GM10248 (cell line): Measurements from ENCODE around the gene SBNO2.
A peak's percentile ranks its signal among the peaks of the same experiment; 100 is the strongest.

Experiments used
- CTCF ChIA-PET: fragments of 300-600 bp; sonication (Branson Sonifier 250); formaldehyde crosslinking; extraction: SDS; loops from one replicate; lab custom pipeline; 2021; ENCODE audit warnings: antibody characterized with exemption; lab: Yijun Ruan, JAX
- POLR2A ChIA-PET: fragments of 350-650 bp; sonication (Branson Sonifier 250); formaldehyde crosslinking; extraction: SDS; loops from one replicate; lab custom pipeline; 2020; ENCODE audit warnings: antibody characterized with exemption; lab: Yijun Ruan, JAX
- DNase-seq: peaks from one replicate; pipeline ENCODE4 v3.0.0; 2012; ENCODE audit errors: extremely low spot score
- CTCF ChIP-seq: IDR thresholded peaks from 2 replicates; pipeline ENCODE4 v1.5.1; 2012; ENCODE audit warnings: mild to moderate bottlenecking, low read depth; ENCODE audit errors: extremely low read depth, missing control alignments, control extremely low read depth

Gene SBNO2

DNA sequence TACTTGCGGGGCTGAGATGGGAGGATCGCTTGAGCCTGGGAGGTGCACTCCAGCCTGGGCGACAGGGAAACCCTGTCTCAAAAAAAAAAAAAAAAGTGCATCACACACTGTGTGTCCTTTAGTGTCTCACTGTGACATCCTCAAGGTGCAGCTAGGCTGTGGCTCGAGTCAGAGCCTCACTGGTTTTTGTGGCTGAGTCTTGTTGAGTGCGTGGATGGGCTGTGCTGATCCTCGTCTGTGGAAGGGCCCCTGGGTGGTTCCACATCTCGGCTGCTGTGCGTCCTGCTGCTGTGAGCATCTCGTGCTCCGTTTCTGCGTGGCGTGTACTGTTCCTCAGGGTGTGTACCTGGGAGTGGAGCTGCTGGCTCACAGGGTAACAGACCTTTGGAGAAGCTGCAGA is 42.7 kb upstream of the SBNO2 start:
- no peak for TF ChIP-seq CTCF
- ChIA-PET POLR2A (interaction anchor here (0.7 to 0.9 kb wide), 2 partner anchors 52 to 53 kb away, joined by 3 to 4 read pairs; partner anchors contain the start of gene CIRBP), CTCF (interaction anchor here (1.4 to 3.0 kb wide), 4 partner anchors 9 to 609 kb away, joined by 4 to 16 read pairs (median 4); no protein-coding TSS in a partner anchor)
- no peak for DNase-seq

DNA sequence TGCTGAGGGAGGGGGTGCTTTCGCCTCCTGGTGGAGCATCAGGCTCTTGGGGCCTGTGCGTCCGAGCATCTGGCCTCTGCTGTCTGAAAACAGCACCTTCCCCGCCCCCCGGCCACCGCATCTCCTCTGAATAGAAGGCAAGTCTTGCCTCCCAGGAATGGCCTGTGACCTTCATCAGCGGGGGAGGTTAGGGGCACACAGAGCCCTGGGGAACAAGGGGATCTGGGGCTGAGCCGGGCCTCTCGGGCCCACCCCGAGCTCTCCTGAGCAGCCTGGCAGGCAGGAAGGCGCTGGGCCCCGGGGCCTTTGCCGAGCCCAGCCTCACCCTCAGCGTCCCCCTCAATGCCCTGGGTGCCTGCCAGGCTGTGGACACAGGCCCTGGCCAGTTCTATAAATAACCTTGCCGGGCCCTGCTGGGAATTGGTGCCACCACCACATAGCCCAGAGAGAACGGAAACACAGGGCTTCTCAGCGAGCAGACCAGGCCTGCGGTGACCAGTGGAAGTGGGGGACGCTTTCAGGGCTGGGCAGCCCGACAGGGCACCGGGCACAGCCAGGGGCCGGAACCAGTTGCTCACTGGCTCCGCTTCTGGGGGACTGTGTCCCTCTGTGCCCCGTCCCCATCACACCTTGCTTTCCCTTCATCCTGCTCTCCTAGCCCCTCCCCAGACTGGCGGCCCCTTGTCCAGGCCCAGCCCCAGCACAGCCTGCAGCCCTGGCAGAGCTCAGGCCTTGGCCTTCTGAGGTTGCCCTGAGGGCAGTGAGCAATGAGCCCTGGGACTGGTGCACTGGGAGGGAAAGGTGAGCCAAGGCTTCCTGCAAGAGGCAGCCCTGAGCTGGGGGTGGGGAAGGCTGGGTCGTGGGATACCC is 41.0 kb upstream of the SBNO2 start:
- ChIA-PET POLR2A (interaction anchor here (0.6 kb wide), 1 partner anchor 21 kb away, joined by 3 read pairs; no protein-coding TSS in a partner anchor), CTCF (interaction anchor here (0.8 to 2.1 kb wide), 5 partner anchors 25 to 102 kb away, joined by 3 to 9 read pairs (median 3); partner anchors contain the start of gene ATP5F1D)
- no peak for TF ChIP-seq CTCF
- DNase-seq = no peak

- CTCF ChIA-PET = interaction anchor here (0.7 to 2.1 kb wide), 8 partner anchors 8 to 292 kb away, joined by 3 to 9 read pairs (median 3); partner anchors contain the start of gene ATP5F1D
- no peak for DNase-seq
- POLR2A ChIA-PET = interaction anchor here (0.5 to 1.0 kb wide), 2 partner anchors 55 to 268 kb away, joined by 4 read pairs; partner anchors contain the start of gene CIRBP
- TF ChIP-seq CTCF = no peak
Measured at GRCh38 chr19:1214299-1214861, 40.3 kb upstream of the SBNO2 start.

DNA sequence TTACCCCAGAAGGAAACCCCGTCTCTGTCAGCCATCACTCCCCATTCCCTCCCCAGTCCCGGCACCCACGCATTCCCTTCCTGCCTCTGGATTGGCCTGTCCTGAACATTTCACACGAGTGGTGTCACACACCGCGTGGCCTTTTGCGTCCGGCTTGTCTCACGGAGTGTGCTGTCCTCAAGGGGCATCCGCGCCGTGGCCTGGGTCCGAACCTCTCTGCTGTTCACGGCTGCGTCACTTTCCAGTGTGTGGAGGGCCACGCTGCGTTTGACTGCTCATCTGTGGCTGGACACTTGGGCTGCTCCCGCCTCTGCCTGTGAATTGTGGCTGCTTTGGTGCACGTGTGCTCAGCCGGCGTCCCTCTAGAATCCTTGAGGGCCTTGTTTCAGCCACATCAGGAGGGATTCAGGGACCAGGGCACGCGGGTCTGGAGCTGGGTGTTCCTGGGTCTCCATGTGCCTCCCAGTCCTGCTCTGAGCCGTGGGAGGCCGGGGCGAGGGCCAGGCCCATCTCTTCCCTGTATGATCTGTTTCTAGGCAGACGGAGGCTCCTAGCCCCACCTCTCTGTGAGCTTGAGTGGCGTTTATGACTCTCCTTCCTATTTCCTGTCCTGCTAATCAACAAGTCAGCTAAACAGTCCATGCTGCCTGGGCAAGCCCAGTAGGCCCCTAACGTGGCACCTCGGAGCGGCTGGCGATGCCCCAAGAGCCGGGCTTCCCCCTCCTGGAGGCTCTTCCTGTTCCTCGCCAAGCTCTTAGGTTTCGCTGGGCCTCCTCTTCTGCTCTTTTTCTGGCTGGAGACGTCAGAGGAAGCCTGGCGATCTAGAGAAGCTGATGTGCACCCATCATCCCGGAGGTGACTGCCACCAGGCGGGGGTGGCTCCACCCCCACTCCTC is 39.6 kb upstream of the SBNO2 start:
- POLR2A ChIA-PET = interaction anchor here (0.5 to 1.0 kb wide), 3 partner anchors 55 to 267 kb away, joined by 4 to 5 read pairs (median 4); partner anchors contain the start of gene CIRBP
- CTCF ChIA-PET = interaction anchor here (0.7 to 2.1 kb wide), 7 partner anchors 9 to 291 kb away, joined by 3 to 9 read pairs (median 3); partner anchors contain the start of gene ATP5F1D
- no peak for TF ChIP-seq CTCF
- DNase-seq = peak; percentile 55

DNA sequence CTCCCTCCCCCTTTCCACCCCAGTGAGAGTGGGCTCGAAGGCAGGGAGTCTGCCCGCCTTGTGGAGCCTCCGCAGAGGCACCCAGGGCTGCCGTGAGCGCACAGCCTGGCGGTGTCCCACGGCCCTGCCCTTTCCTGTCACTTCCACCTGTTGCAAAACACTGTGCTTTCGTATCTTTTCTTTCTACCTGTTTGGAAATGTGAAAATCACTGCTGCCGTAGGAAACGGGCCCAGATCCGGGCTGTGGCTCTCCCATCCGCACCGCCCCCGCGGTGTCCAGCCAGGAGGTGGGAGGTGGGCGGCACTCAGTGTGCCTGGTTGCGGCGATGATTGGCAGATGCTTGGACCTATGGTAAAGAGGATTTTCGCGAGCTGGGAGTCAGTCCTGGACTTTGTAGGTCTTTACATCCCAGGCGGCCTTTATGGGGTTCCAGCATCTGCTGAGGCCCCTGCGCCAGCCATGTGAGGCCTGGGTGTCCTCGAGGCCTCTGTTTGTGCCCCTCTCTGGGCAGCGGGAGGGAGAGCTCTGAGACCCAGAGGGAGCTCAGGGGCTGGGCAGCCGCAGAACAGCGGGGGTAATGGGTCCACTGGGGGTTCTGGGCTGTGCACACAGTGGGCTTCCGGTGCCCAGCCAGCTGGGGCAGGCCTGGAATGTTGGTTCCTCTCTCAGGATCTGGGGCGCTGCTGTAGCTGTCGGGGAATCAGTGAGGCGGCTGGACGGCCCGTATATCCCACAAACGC is 37.6 kb upstream of the SBNO2 start:
- no peak for TF ChIP-seq CTCF
- DNase-seq = no peak
- ChIA-PET POLR2A (no interaction called here), CTCF (interaction anchor here (1.1 to 3.4 kb wide), 4 partner anchors 7 to 33 kb away, joined by 4 to 11 read pairs (median 8); no protein-coding TSS in a partner anchor)
